HG02884 (cell line): Measurements from ENCODE around the gene TTLL8.

Experiments used
- ATAC-seq: cut with Tn5 transposase; IDR thresholded peaks from one replicate; pipeline ENCODE4 v1.9.1; 2021; ENCODE audit warnings: mild to moderate bottlenecking, moderate library complexity; ENCODE audit not compliant: unreplicated experiment

Gene TTLL8

GRCh38 chr22:49970528-49971231 is 87.4 kb downstream of the TTLL8 start:
- ATAC-seq = peak; percentile 54

- ATAC-seq = no peak
Observed at GRCh38 chr22:49969751-49970527, 88.2 kb downstream of the TTLL8 start.

- no peak for ATAC-seq
Observed at GRCh38 chr22:49968831-49969661, 89.1 kb downstream of the TTLL8 start.
